ENCODE data around the gene MNT.

- TF ChIP-seq GATA2 (IDR thresholded peaks at IDR 0.05; ENCODE audit: low read depth, low read length): no peak
- TF ChIP-seq GATA3 (IDR thresholded peaks at IDR 0.05; ENCODE audit: low read depth, low read length): no peak
Observed at GRCh38 chr17:2406903-2407790, 6.3 kb upstream of the MNT start.

Data from SH-SY5Y (cell line).